ENCODE data around the gene NOBOX.

NOBOX gene

DNA sequence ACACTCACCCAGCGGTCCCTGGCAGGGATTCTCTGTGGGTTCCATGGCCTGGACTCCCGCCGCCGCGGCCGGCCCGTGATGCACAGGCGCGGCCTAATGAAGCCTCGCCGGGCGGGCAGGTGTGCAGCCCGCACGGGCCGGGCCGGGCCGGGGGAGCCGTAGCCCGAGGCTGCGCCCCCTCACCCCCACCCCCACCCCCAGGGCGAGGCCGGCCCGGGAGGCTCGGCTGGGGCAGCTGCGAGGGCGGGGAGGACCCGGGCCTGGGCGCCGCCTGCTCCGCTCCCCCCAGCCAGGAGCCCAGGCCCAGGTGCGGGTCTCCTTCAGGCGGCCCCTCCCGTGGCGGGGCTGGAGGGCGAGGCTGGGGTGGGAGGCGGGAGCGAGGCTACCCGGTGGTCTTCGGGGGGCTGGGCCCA is at the start of gene NOBOX:
TSS of gene NOBOX (minus strand) at position 45 of the 413 bp plus-strand sequence.
- Histone ChIP-seq H3K4me3 (ENCODE audit: low read depth in 1 of 2, low read length in 1 of 2) (no peak within 1 kb of the TSS), H3K27ac (no peak within 1 kb of the TSS), H3K27me3 (peaks cover 39% of the 10 kb centered on the region), H3K36me3 (no peaks in the 10 kb centered on the region), H3K9me3 (no peaks in the 10 kb centered on the region), H3K4me1 (ENCODE audit: control insufficient read depth in 1 of 2, insufficient read depth in 1 of 2, low read depth in 1 of 2, low read length in 1 of 2) (no peaks in the 10 kb centered on the region)
- TF ChIP-seq, protein P1, sequence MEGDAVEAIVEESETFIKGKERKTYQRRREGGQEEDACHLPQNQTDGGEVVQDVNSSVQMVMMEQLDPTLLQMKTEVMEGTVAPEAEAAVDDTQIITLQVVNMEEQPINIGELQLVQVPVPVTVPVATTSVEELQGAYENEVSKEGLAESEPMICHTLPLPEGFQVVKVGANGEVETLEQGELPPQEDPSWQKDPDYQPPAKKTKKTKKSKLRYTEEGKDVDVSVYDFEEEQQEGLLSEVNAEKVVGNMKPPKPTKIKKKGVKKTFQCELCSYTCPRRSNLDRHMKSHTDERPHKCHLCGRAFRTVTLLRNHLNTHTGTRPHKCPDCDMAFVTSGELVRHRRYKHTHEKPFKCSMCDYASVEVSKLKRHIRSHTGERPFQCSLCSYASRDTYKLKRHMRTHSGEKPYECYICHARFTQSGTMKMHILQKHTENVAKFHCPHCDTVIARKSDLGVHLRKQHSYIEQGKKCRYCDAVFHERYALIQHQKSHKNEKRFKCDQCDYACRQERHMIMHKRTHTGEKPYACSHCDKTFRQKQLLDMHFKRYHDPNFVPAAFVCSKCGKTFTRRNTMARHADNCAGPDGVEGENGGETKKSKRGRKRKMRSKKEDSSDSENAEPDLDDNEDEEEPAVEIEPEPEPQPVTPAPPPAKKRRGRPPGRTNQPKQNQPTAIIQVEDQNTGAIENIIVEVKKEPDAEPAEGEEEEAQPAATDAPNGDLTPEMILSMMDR (IDR thresholded peaks at IDR 0.05): no peak

DNA sequence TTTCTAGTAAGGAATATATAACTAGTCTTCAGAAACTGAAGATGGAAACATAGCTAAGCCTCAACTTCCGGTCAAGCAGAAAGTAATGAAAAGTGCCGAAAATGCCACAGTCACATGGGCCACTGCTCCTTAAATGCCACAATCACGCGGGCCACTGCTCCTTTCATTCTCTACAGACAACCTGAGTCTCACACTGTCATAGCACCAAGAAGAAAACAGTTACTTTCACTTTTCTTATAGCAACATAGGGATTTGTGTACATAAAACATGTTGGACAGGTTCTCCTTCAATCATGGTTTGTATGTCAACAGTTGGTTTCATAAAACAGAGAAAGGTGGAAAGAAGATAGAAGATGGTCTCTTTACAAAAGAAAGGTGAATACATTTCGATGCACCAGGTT is 48.6 kb upstream of the NOBOX start:
- Histone ChIP-seq H3K4me1 (ENCODE audit: control insufficient read depth in 1 of 2, insufficient read depth in 1 of 2, low read depth in 1 of 2, low read length in 1 of 2) (no peaks in the 10 kb centered on the region), H3K27ac (no peak overlapping the region), H3K4me3 (ENCODE audit: low read depth in 1 of 2, low read length in 1 of 2) (no peak overlapping the region), H3K27me3 (no peaks in the 10 kb centered on the region), H3K36me3 (no peaks in the 10 kb centered on the region), H3K9me3 (no peaks in the 10 kb centered on the region)
- TF ChIP-seq, protein P1 (IDR thresholded peaks at IDR 0.05): no peak

DNA sequence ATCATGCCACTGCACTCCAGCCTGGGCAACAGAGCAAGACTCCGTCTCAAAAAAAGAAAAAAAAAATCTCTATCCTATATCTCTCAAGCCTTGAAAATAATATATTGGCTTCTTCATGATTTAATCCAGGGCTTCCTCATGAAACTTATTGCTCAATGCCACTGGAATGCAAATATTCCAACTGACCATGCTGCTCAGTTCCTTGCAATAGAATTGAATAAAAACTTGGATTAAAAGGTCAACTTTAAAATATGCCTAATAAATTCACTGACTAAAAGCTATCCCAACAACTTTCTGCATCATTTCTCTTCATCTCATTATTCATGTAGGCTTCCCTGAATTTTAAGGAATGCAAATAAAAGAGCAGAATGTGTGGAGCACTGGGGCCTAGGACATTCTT is 42.1 kb upstream of the NOBOX start:
- no peaks in the 10 kb centered on the region for H3K27me3 ChIP-seq
- no peak overlapping the region for H3K27ac ChIP-seq
- H3K4me3 ChIP-seq (ENCODE audit: low read depth in 1 of 2, low read length in 1 of 2): no peak overlapping the region
- H3K4me1 ChIP-seq (ENCODE audit: control insufficient read depth in 1 of 2, insufficient read depth in 1 of 2, low read depth in 1 of 2, low read length in 1 of 2): no peaks in the 10 kb centered on the region
- TF ChIP-seq, protein P1 (IDR thresholded peaks at IDR 0.05): no peak
- H3K9me3 ChIP-seq: no peaks in the 10 kb centered on the region
- no peaks in the 10 kb centered on the region for H3K36me3 ChIP-seq

DNA sequence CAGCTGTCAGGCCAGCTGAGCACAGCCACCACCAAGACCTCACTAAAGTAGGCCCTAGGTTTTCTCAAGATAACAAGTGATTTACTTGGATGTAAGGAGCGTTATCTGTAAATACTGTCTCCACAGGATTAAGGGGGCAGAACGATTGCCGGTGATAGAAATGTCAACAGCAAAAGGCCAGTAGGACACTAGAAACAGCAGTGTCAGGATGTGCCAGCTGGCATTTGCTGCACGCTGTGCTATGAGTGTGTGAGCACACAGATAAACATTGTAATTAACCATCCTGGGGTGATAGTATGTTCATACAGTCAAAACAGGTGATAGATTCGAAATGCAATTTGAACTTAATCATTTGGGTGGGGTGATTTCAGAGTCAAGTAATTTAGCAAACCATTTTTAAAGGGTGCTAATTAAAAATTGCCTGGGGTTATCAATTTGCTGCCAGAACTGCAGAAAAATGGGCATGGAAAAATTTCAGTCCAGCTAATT is 36.3 kb upstream of the NOBOX start:
- no peak overlapping the region for H3K27ac ChIP-seq
- H3K36me3 ChIP-seq: no peaks in the 10 kb centered on the region
- no peaks in the 10 kb centered on the region for H3K4me1 ChIP-seq (ENCODE audit: control insufficient read depth in 1 of 2, insufficient read depth in 1 of 2, low read depth in 1 of 2, low read length in 1 of 2)
- H3K4me3 ChIP-seq (ENCODE audit: low read depth in 1 of 2, low read length in 1 of 2): no peak overlapping the region
- H3K9me3 ChIP-seq: no peaks in the 10 kb centered on the region
- TF ChIP-seq, protein P1 (IDR thresholded peaks at IDR 0.05): no peak
- H3K27me3 ChIP-seq: peaks cover 6% of the 10 kb centered on the region

DNA sequence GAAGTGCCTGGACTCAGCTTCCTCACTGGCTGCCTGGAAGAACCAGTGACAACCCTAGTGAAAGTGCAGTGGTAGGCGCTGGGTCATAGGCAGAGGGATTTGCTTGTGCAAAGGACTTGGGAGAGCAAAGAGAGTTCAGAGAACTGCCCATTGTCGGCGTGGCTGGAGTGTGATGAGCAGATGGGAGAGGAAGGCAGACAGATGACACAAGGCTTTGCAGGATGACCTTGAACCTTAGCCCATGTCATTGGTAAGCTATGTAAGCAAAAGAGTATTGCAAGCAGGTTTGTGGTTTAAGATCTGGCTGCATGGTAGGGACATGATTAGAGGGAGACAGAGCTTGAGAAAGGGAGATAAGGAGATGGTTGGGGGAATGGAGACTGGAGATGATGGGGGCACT is 35.3 kb upstream of the NOBOX start:
- TF ChIP-seq, protein P1 (IDR thresholded peaks at IDR 0.05): no peak
- Histone ChIP-seq H3K9me3 (no peaks in the 10 kb centered on the region), H3K36me3 (no peaks in the 10 kb centered on the region), H3K27ac (no peak overlapping the region), H3K4me1 (ENCODE audit: control insufficient read depth in 1 of 2, insufficient read depth in 1 of 2, low read depth in 1 of 2, low read length in 1 of 2) (no peaks in the 10 kb centered on the region), H3K4me3 (ENCODE audit: low read depth in 1 of 2, low read length in 1 of 2) (no peak overlapping the region), H3K27me3 (peaks cover 12% of the 10 kb centered on the region)

Data from neutrophil (primary cell).